Measurements from ENCODE around the gene CACNB2. TPM values are rescaled to one million over a fixed set of nuclear protein-coding genes. Genes with fewer than 3 reads are reported as not detected.

The CACNB2 gene
- total and polyA plus RNA-seq, 3 experiments from 2014 or later, result 0.14 TPM; not detected in 2

DNA sequence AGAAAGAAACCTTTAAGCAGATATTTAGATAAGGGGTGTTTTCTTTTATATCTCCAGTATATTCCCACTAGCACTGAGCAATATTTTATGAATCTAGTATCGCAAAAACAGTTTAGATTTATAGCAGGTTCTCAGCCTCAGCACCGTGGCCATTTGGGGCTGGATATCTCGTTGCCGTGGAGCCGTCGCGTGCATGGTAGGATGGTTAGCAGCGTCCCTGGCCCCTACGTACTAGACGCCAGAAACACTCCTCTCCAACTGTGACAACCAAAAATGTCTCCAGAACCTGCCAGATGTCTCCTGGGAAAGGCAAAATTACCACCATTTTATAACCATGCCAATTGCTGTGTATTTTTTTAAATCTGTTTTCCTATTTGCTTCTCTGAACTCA, 172.9 kb downstream of the CACNB2 start:
- Mint-ChIP-seq H3K27me3 (no peaks in the 10 kb centered on the region), H3K27ac (no peak overlapping the region), H3K4me3 (no peak overlapping the region), H3K36me3 (no peaks in the 10 kb centered on the region), H3K4me1 (no peaks in the 10 kb centered on the region), H3K9me3 (peaks cover 0 to 5% (median 0%) of the 10 kb centered on the region in 5 donors)
- no peak for DNase-seq
- no peak overlapping the region for H3K4me3 ChIP-seq (ENCODE audit: low read length)
- H3K36me3 ChIP-seq (ENCODE audit: insufficient read depth, low read length), result no peaks in the 10 kb centered on the region
- CTCF ChIA-PET, result no interaction called here
- H3K4me1 ChIP-seq (ENCODE audit: insufficient read depth, low read length), result no peaks in the 10 kb centered on the region
- H3K9me3 ChIP-seq (ENCODE audit: low read length), result no peaks in the 10 kb centered on the region
- H3K27me3 ChIP-seq (ENCODE audit: insufficient read depth, low read length, poor library complexity, severe bottlenecking), result no peaks in the 10 kb centered on the region
- H3K27ac ChIP-seq (ENCODE audit: low read depth, low read length), result no peak overlapping the region
- POLR2A ChIA-PET, result no interaction called here

DNA sequence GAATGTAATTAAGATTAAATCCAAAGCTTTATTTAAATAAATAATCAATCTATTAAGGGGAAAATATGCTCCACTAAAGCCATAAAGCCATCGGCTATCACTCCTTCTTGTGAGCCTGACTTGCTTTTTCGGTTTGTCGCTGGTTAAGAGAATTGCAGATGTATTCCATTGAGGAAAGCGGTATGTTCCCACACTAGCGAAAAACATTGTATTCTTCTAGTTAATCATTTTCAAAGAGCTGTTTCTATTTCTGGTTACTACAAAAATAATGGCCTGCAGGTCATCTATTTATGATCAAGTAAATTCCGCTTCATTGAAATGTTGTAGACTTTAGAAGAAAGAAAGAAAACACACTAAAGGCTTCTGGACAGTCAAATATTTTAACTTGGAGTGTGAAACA, 173.4 kb downstream of the CACNB2 start:
- Mint-ChIP-seq H3K9me3 (peaks cover 0 to 5% (median 0%) of the 10 kb centered on the region in 5 donors), H3K4me1 (no peaks in the 10 kb centered on the region)

DNA sequence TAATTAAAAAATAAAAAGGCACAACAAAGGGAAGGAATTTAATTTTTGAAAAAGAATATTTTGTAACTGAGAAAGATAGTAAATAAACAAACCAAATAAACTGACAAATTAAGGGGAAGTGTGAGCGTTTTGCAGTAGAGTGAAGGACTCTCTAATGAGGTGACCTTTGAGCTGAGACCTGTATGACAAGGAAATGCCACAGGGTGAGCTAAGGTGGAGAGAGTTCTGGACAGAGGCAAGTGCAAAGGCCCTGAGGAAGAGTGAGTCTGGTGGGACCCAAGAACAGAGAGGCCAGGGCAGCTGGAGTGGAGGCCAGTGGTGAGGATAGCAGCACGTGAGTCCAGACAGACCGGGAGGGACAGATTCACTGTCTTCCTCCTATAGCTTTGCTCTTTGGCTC, 179.4 kb downstream of the CACNB2 start:
- ChIA-PET CTCF (no interaction called here), POLR2A (no interaction called here)
- Mint-ChIP-seq H3K27ac (no peak overlapping the region), H3K4me1 (no peaks in the 10 kb centered on the region), H3K27me3 (no peaks in the 10 kb centered on the region), H3K9me3 (peaks cover 0 to 4% (median 0%) of the 10 kb centered on the region in 5 donors), H3K4me3 (no peak overlapping the region), H3K36me3 (no peaks in the 10 kb centered on the region)
- no peak for DNase-seq
- Histone ChIP-seq H3K36me3 (ENCODE audit: insufficient read depth, low read length) (no peaks in the 10 kb centered on the region), H3K4me3 (ENCODE audit: low read length) (no peak overlapping the region), H3K9me3 (ENCODE audit: low read length) (no peaks in the 10 kb centered on the region), H3K4me1 (ENCODE audit: insufficient read depth, low read length) (no peaks in the 10 kb centered on the region), H3K27ac (ENCODE audit: low read depth, low read length) (no peak overlapping the region), H3K27me3 (ENCODE audit: insufficient read depth, low read length, poor library complexity, severe bottlenecking) (no peaks in the 10 kb centered on the region)

More for the DNA sequence above, 173.4 kb downstream of the CACNB2 start:
- Histone ChIP-seq H3K4me1 (ENCODE audit: insufficient read depth, low read length) (no peaks in the 10 kb centered on the region), H3K27ac (ENCODE audit: low read depth, low read length) (no peak overlapping the region), H3K36me3 (ENCODE audit: insufficient read depth, low read length) (no peaks in the 10 kb centered on the region), H3K27me3 (ENCODE audit: insufficient read depth, low read length, poor library complexity, severe bottlenecking) (no peaks in the 10 kb centered on the region), H3K9me3 (ENCODE audit: low read length) (no peaks in the 10 kb centered on the region), H3K4me3 (ENCODE audit: low read length) (no peak overlapping the region)
- Mint-ChIP-seq H3K27ac (no peak overlapping the region), H3K36me3 (no peaks in the 10 kb centered on the region), H3K4me3 (no peak overlapping the region), H3K27me3 (no peaks in the 10 kb centered on the region)
- CTCF ChIA-PET, result no interaction called here
- POLR2A ChIA-PET, result no interaction called here
- no peak for DNase-seq

DNA sequence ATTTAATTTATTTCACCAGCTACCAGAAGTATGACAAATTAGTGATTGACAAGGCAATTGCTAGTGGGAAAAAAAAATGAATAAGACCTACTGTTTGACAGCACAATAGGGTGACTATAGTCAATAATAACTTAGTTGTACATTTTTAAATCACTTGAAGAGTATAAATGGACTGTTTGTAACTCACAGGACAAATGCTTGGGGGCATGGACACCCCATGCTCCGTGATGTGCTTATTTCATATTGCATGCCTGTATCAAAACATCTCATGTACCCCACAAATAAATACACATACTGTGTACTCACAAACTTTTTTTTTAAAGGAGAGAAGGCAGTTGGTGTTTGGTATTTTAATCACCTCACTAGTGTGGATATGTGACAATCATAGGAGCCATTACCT, 181.1 kb downstream of the CACNB2 start:
- Mint-ChIP-seq H3K27ac (no peak overlapping the region), H3K4me3 (no peak overlapping the region), H3K36me3 (no peaks in the 10 kb centered on the region), H3K27me3 (no peaks in the 10 kb centered on the region), H3K4me1 (no peaks in the 10 kb centered on the region), H3K9me3 (peaks cover 0 to 4% (median 0%) of the 10 kb centered on the region in 5 donors)
- Histone ChIP-seq H3K4me3 (ENCODE audit: low read length) (no peak overlapping the region), H3K36me3 (ENCODE audit: insufficient read depth, low read length) (no peaks in the 10 kb centered on the region), H3K4me1 (ENCODE audit: insufficient read depth, low read length) (no peaks in the 10 kb centered on the region), H3K9me3 (ENCODE audit: low read length) (no peaks in the 10 kb centered on the region), H3K27ac (ENCODE audit: low read depth, low read length) (no peak overlapping the region), H3K27me3 (ENCODE audit: insufficient read depth, low read length, poor library complexity, severe bottlenecking) (no peaks in the 10 kb centered on the region)
- POLR2A ChIA-PET, result no interaction called here
- DNase-seq, result no peak
- CTCF ChIA-PET, result no interaction called here

DNA sequence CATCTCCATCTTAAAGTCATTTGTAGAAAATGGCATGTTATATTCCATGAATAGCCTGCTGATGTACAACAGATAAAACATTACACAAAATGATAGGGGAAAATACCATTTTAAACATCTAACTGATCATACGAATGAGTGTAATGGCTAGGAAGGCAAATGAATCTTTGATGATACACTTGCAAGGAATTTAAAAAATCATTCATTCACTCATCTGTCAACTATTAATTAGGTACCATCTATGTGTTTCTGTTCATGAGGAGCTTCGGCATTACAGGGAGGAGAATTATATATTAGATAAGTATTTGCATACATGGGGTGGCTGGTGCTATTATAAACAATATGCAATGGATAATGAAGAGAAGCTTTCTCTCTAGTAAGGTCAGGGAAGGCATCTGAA, 183.7 kb downstream of the CACNB2 start:
- H3K27ac Mint-ChIP-seq, result no peak overlapping the region
- DNase-seq, result no peak
- ChIA-PET POLR2A (no interaction called here), CTCF (no interaction called here)
- no peak overlapping the region for H3K4me3 Mint-ChIP-seq
- no peak overlapping the region for H3K4me3 ChIP-seq (ENCODE audit: low read length)
- H3K4me1 Mint-ChIP-seq, result no peaks in the 10 kb centered on the region
- H3K36me3 Mint-ChIP-seq, result no peaks in the 10 kb centered on the region
- H3K9me3 ChIP-seq (ENCODE audit: low read length), result no peaks in the 10 kb centered on the region
- no peaks in the 10 kb centered on the region for H3K27me3 Mint-ChIP-seq
- H3K9me3 Mint-ChIP-seq, result peaks cover 0 to 2% (median 0%) of the 10 kb centered on the region in 5 donors
- H3K36me3 ChIP-seq (ENCODE audit: insufficient read depth, low read length), result no peaks in the 10 kb centered on the region
- no peaks in the 10 kb centered on the region for H3K4me1 ChIP-seq (ENCODE audit: insufficient read depth, low read length)
- H3K27ac ChIP-seq (ENCODE audit: low read depth, low read length), result no peak overlapping the region
- H3K27me3 ChIP-seq (ENCODE audit: insufficient read depth, low read length, poor library complexity, severe bottlenecking), result no peaks in the 10 kb centered on the region

DNA sequence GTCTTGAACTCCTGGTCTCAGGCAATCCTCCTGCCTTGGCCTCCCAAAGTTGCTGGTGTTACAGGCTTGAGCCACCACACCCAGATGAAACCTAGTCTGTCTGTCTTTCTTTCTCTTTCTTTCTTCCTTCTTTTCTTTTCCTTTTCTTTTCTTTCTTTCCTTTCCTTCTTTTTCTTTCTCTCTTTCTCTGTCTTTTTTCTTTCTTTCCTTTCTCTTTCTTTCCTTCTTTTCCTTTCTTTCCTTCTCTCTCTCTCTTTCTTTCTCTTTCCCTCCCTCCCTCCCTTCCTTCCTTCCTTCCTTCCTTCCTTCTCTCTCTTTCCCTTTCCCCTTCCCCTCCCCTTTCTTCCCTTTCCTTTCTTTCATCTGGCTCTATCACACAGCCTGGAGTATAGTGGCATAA, 185.2 kb downstream of the CACNB2 start:
- H3K4me3 ChIP-seq (ENCODE audit: low read length), result no peak overlapping the region
- H3K9me3 ChIP-seq (ENCODE audit: low read length), result no peaks in the 10 kb centered on the region
- H3K27me3 ChIP-seq (ENCODE audit: insufficient read depth, low read length, poor library complexity, severe bottlenecking), result no peaks in the 10 kb centered on the region
- Mint-ChIP-seq H3K36me3 (no peaks in the 10 kb centered on the region), H3K4me1 (no peaks in the 10 kb centered on the region), H3K27me3 (no peaks in the 10 kb centered on the region), H3K4me3 (no peak overlapping the region), H3K27ac (no peak overlapping the region), H3K9me3 (no peaks in the 10 kb centered on the region)
- ChIA-PET CTCF (no interaction called here), POLR2A (no interaction called here)
- no peak overlapping the region for H3K27ac ChIP-seq (ENCODE audit: low read depth, low read length)
- no peaks in the 10 kb centered on the region for H3K4me1 ChIP-seq (ENCODE audit: insufficient read depth, low read length)
- DNase-seq, result no peak
- no peaks in the 10 kb centered on the region for H3K36me3 ChIP-seq (ENCODE audit: insufficient read depth, low read length)

DNA sequence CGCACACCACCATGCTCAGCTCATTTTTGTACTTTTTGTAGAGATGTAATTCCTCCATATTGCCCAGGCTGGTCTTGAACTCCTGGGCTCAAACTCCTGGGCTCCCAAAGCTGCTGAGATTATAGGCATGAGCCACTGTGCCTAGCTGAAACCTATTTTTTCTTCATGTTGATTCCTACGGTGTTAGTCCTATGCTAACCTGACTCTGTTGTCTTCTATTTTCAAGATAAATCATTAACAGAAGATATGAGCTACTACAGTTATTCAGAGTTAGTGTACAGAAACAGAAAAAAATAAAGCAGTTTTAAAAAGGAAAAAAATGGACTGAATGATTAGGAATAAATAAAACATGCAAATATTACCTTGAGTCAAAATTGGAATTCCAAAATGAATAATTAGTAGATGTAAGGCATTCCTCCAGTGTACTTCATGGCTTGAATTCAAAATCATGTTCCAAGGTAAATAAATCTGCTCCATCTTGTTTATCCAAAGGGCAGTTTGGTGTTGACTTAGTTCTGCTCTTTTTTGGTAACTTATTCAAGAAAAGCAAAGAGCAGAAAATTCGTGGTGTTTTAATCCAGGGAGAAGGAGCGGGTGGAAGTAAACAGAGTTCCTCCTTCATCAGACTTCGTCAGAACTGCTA, 185.8 kb downstream of the CACNB2 start:
- Histone ChIP-seq H3K27me3 (ENCODE audit: insufficient read depth, low read length, poor library complexity, severe bottlenecking) (no peaks in the 10 kb centered on the region), H3K4me1 (ENCODE audit: insufficient read depth, low read length) (no peaks in the 10 kb centered on the region), H3K4me3 (ENCODE audit: low read length) (no peak overlapping the region), H3K9me3 (ENCODE audit: low read length) (no peaks in the 10 kb centered on the region), H3K36me3 (ENCODE audit: insufficient read depth, low read length) (no peaks in the 10 kb centered on the region), H3K27ac (ENCODE audit: low read depth, low read length) (no peak overlapping the region)
- DNase-seq, result no peak
- ChIA-PET CTCF (no interaction called here), POLR2A (no interaction called here)
- H3K4me1 Mint-ChIP-seq, result no peaks in the 10 kb centered on the region
- no peak overlapping the region for H3K4me3 Mint-ChIP-seq
- H3K27ac Mint-ChIP-seq, result no peak overlapping the region
- H3K27me3 Mint-ChIP-seq, result no peaks in the 10 kb centered on the region
- H3K9me3 Mint-ChIP-seq, result no peaks in the 10 kb centered on the region
- no peaks in the 10 kb centered on the region for H3K36me3 Mint-ChIP-seq

DNA sequence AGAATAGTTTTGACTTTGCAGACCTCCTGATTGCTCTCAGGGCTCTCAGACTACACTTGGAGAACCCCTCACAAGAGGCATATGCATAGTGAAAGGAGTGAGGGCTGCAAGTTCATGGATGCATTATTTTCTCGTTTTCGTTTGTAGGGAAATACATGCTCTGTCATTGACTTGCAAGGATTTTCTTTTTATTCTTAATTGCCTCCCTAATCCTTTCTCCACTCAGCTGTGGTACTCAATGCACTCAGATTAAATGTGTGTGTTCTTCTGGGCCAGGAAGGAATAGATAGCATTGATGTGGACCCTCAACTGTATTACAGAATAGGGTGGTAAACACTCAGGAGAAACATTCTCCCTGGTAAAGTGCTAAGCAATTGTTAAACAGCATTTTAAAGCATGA, 188.7 kb downstream of the CACNB2 start:
- CTCF ChIA-PET, result no interaction called here
- H3K36me3 Mint-ChIP-seq, result no peaks in the 10 kb centered on the region
- no peaks in the 10 kb centered on the region for H3K27me3 ChIP-seq (ENCODE audit: insufficient read depth, low read length, poor library complexity, severe bottlenecking)

DNA sequence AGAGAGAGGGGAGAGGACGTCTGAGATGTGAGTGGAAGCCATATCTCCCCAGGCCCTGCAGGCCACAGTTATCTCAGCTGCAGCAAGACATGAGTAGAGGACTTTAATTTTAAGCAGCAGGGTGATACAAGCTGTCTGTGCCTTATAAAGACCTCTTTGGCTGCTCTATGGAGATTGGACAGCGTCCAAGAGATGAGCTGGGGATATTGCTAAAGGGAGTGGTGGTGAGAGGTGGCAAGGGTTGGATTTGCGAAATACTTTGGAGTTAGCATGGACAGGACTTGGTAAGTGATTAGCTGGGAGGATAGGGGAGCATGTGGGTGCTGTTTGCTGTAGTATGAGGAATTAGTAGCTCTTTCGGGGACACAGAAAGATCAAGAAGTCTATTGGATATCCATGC, 191.8 kb downstream of the CACNB2 start:
- H3K27me3 ChIP-seq (ENCODE audit: insufficient read depth, low read length, poor library complexity, severe bottlenecking), result no peaks in the 10 kb centered on the region
- ChIA-PET POLR2A (no interaction called here), CTCF (no interaction called here)
- no peaks in the 10 kb centered on the region for H3K36me3 ChIP-seq (ENCODE audit: insufficient read depth, low read length)
- no peak overlapping the region for H3K4me3 ChIP-seq (ENCODE audit: low read length)
- Mint-ChIP-seq H3K36me3 (no peaks in the 10 kb centered on the region), H3K4me3 (no peak overlapping the region), H3K4me1 (no peaks in the 10 kb centered on the region), H3K27me3 (no peaks in the 10 kb centered on the region), H3K27ac (no peak overlapping the region), H3K9me3 (peaks cover 0 to 2% (median 0%) of the 10 kb centered on the region in 5 donors)
- DNase-seq, result no peak
- H3K4me1 ChIP-seq (ENCODE audit: insufficient read depth, low read length), result no peaks in the 10 kb centered on the region
- H3K27ac ChIP-seq (ENCODE audit: low read depth, low read length), result no peak overlapping the region
- no peaks in the 10 kb centered on the region for H3K9me3 ChIP-seq (ENCODE audit: low read length)

More for the DNA sequence above, 188.7 kb downstream of the CACNB2 start:
- H3K27me3 Mint-ChIP-seq, result no peaks in the 10 kb centered on the region
- peaks cover 0 to 2% (median 0%) of the 10 kb centered on the region in 5 donors for H3K9me3 Mint-ChIP-seq
- H3K27ac ChIP-seq (ENCODE audit: low read depth, low read length), result no peak overlapping the region
- no peak overlapping the region for H3K27ac Mint-ChIP-seq
- no peaks in the 10 kb centered on the region for H3K4me1 Mint-ChIP-seq
- no peak overlapping the region for H3K4me3 Mint-ChIP-seq
- no peaks in the 10 kb centered on the region for H3K4me1 ChIP-seq (ENCODE audit: insufficient read depth, low read length)
- H3K9me3 ChIP-seq (ENCODE audit: low read length), result no peaks in the 10 kb centered on the region
- DNase-seq, result no peak
- H3K4me3 ChIP-seq (ENCODE audit: low read length), result no peak overlapping the region
- POLR2A ChIA-PET, result no interaction called here
- H3K36me3 ChIP-seq (ENCODE audit: insufficient read depth, low read length), result no peaks in the 10 kb centered on the region
